RKO (cell line): Measurements from ENCODE around the gene EIPR1.
"Not testable (repeated sequence)": the region's sequence is repeated elsewhere in the genome, so short reads cannot be mapped to it uniquely, and the experiment has no call there.

Experiments used
- DNase-seq: peaks from one replicate; pipeline ENCODE4 v3.0.0-alpha.2; 2016; ENCODE audit warnings: low spot score

EIPR1 gene

DNA sequence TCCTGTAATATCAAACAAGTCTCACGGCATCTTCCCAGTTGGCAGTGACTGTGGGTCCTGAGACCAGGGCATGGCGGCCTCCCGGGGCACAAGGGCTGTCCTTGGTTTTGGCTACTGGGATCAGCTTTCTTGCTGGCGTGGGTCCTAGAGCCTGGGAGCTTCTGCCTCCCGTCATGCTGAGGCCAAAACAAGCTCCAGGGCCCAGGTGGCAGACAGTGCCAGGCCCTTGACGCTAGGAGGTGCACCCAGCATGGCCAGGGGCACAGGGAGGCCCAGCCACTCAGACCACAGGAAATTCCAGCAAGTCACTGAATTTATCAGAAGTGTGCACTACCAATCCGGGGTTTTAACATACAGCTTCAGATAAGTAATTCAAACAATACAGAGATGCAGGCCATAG lies 184.7 kb downstream of the EIPR1 start:
- no peak for DNase-seq

DNA sequence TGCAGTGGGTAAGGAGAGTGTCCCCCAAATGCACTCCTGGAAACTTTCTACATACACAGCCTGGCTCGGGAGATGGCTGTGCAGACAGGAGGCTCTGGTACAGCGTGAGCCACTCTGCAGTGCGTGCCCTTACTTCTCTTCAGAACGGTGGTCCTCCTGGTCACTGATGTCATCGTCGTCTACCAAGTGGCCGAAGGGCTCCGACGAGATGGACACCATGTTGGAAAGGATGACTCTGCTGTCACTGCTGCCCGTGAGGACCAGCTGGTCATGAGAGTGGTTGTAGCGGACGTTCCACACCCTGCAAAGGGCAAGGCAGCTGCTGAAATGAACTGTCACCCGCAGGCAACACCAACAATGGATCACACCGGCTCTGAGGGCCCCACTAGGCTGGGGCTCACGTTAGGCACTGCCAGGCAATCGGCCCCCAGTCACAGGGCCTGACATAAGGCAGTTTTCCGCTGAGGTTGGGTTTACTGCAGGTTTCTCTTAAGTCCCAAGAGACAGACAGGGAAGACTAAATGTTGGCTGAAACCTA lies 185.3 kb downstream of the EIPR1 start:
- DNase-seq: no peak

- no peak for DNase-seq
Measured at GRCh38 chr2:3189961-3190360, 187.7 kb downstream of the EIPR1 start.

GRCh38 chr2:3189076-3189591 lies 188.5 kb downstream of the EIPR1 start:
- no peak for DNase-seq

DNA sequence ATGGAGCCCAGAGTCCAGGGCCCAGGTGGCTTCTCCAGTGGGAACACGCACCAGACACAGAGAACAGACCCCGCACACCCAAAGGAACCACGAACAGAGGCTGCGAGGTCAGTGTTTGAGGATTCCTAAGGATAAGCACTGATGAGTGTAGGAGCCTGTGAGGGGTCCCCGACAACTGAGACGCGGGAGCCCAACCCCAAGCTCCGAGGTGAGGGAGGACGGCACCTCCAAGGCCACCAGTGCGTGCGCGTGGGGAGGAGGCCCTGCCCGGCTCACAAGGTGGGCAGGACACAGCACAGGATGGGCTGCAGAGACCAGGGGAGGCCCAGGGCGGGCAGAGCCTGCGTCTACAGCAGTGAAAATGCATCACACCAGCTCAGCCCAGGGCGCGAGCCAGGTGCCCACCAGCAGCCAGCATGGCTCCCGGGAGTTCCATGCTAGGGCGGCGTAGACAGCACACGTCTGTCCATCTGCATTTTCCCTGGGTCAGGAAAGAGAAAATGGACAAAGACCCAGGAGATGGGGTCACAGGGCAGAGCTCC lies 189.1 kb downstream of the EIPR1 start:
- DNase-seq: no peak

DNA sequence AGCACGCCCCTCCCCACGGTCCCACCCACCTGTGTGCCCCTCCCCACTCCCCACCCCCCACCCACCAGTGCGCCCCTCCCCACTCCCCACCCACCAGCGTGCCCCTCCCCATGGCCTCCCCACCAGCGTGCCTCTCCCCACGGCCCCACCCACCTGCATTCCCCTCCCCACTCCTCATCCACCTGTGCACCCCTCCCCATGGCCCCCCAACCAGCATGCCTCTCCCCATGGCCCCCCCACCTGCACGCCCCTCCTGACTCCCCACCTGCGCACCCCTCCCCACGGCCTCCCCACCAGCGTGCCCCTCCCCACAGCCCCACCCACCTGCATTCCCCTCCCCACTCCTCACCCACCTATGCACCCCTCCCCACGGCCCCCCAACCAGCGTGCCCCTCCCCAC lies 190.2 kb downstream of the EIPR1 start:
- DNase-seq: no peak

- DNase-seq: no peak
Measured at GRCh38 chr2:3186766-3187165, 190.9 kb downstream of the EIPR1 start.

GRCh38 chr2:3185910-3186309 lies 191.7 kb downstream of the EIPR1 start:
- no peak for DNase-seq

DNA sequence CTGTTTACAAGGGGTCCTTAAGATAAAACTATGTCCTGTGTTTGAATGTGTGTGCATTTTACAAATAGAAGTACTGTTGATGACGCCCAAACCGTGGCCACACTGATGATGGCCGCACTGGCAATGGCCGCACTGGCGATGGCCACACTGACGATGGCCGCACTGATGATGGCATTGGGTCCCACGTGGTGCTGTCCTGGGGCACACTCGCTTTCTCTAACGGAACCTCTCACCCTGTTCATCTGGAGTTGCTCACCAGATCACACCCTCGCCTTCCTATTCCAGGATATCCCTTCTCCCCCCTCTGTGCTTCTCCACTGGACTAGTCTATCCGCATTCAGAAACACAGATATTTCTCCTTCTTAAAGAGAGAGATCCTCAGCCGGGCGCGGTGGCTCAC lies 192.4 kb downstream of the EIPR1 start:
- no peak for DNase-seq

GRCh38 chr2:3184167-3184566 lies 193.5 kb downstream of the EIPR1 start:
- no peak for DNase-seq

GRCh38 chr2:3183766-3184165 lies 193.9 kb downstream of the EIPR1 start:
- DNase-seq: no peak

DNA sequence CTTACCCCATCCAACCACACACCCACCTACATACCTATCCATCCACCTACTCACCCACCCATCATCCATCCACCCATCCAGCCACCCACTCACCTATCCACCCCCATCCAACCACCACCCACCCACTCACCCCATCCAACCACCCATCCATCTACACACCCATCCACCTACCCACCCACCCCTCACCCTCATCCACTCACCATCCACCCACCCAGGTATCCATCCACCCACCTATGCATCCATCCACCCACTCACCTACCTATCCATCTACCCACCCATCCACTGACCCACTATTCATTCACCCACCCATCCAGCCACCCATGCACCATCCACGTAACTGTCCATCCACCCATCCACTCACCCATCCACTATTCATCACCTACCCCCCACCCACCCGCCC lies 194.8 kb downstream of the EIPR1 start:
- no peak for DNase-seq

DNA sequence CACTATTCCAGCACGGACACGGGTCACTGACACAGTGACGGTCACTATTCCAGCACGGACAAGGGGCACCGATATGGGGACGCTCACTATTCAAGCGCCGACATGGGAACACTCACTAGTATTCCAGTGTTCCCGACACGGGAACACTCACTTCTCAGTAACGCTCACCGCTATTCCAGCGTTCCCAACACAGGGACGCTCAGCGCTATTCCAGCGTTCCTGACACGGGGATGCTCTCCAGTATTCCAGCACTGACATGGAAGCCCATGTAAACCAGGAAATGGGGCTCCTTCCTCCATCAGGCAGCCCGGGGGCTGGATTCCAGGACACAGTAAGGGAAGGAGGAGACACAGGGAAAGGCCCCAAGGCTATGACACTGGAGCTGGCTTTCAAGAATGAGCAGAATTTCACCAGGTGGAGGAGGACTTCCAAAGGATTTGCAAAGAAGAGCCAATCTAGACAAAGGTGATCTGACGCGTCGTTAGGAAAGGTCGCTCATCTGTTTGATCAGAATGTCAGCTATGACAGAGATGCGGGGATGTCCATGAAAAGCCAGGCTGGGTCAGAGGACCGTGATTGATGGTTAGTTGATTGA lies 196.1 kb downstream of the EIPR1 start:
- DNase-seq: no peak

- DNase-seq: not testable (repeated sequence)
Measured at GRCh38 chr2:3180909-3181221, 196.8 kb downstream of the EIPR1 start.

DNA sequence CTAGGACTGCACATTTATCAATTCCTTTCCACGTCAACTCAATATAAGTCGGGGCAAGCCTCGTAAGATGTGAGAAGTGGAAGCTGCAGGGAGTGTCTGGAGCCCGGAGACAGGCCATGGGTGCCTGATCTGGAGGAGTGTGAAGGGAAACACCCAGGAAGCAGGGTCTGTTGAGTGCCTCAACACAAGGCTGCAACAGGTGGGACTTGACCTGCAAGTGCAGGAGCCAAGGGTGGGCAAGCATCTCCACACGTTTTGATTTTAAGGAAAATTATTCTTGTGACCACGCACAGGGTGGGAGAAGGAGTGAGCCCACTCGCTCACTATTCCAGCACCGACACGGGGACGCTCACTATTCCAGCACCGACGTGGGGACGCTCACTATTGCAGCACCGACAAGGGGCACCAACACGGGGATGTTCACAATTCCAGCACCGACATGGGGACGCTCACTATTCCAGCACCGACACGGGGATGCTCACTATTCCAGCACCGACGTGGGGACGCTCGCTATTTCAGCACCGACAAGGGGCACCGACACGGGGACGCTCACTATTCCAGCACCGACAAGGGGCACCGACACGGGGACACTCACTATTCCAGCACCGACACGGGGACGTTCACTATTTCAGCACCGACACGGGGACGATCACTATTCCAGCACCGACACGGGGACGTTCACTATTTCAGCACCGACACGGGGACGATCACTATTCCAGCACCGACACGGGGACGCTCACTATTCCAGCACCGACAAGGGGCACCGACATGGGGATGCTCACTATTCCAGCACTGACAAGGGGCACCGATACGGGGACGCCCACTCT lies 197.3 kb downstream of the EIPR1 start:
- no peak for DNase-seq

GRCh38 chr2:3179626-3180025 lies 198.0 kb downstream of the EIPR1 start:
- no peak for DNase-seq

- DNase-seq: no peak
Measured at GRCh38 chr2:3179208-3179607, 198.4 kb downstream of the EIPR1 start.

- no peak for DNase-seq
Measured at GRCh38 chr2:3178578-3179031, 199.0 kb downstream of the EIPR1 start.

GRCh38 chr2:3177891-3178577 lies 199.6 kb downstream of the EIPR1 start:
- DNase-seq: no peak

DNA sequence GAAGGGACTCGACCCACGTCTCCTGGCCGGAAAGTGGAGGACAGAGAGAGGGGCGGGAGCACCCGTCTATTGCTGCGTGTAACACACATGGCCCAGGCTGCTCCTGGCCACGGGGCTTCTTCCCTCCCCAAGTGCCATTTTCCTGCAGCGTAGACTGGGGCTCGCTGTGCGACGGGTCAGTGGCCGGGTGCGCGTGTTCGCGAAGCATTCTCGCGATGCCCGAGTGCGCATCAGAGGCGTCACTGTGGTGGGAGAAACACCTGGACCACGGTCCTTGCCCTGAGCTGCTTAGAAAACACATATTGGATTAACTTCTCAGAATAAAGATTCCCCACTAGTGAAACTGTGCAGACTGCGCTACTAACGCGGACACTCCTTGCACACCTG lies 200.8 kb downstream of the EIPR1 start:
- DNase-seq: no peak

DNA sequence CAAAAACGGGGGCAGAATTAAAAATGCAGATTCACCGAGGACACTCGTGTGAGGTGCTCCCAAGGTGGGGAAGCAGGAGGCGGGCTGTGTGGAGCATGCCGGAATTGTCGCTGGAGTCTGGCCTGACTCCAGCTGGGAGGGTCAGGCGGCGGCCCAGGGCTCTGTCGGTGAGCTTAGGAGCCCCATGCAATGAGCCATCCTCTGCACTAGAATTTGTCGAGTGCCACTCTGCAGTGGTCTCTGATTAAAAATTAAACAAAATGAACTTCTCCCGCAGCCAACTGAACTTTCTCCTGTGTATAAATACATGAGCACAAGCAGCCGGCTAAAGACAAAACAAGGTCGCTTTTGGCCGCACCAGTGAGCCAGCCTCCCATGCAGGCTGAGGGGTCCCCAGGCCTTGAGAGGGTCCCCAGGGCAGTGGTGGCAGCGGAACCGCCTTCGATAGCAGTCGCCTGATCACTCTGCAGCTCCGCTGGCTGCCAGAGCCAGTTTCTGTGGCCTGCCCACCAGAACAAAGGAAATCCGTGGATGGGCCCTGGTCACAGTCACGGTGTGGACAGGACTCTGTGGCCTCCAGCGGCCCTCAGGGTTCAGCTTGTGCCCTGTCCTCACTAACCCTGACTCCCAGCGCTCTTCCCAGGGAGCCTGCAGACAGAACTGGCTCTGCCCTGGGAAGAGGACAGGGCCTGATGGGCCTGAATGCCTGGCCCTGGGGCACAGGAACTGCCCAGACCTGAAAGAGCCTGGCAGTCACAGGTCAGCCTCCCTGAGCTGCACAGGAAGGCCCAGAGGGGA lies 201.3 kb downstream of the EIPR1 start:
- DNase-seq: no peak

- no peak for DNase-seq
Measured at GRCh38 chr2:3175568-3175955, 202.1 kb downstream of the EIPR1 start.
